GM21423 (cell line): ENCODE results near the gene FNDC3B.

Experiments
- ATAC-seq: cut with Tn5 transposase; IDR thresholded peaks from one replicate; pipeline ENCODE4 v1.9.1; 2021; ENCODE audit warnings: mild to moderate bottlenecking, moderate library complexity; ENCODE audit not compliant: unreplicated experiment

Gene FNDC3B

DNA sequence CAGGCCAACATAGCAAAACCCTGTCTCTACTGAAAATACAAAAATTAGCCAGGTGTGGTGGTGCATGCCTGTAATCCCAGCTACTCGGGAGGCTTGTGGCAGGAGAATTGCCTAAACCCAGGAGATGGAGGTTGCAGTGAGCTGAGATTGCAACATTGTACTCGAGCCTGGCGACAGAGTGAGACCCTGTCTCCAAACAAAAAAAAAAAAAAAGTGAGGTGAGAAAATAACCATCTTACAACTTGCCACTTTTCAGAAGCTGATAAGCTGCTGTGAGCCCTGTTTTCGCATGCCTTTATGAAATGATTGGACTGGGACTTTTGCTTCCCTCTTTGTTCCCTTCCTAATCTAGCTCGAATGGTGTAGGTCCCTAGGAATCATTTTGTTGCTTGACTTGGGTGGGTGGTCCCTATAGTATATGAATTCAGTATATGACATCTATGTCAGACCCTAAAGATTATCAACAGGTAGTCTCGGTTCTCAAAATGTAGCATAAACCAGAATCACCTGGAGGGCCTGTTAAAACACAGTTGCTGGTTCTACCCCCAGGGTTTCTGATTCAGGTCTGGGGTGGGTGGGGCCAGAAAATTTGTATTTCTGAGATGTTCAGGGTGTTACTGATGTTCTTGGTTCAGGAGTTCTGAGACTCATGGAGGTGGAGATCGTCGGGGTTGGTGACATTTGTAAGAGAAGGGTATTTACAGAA is 107.9 kb downstream of the FNDC3B start:
- ATAC-seq = no peak

- ATAC-seq = no peak
Observed at GRCh38 chr3:172148241-172148640, 108.9 kb downstream of the FNDC3B start.

- no peak for ATAC-seq
Observed at GRCh38 chr3:172148702-172149565, 109.6 kb downstream of the FNDC3B start.

- no peak for ATAC-seq
Observed at GRCh38 chr3:172150268-172150667, 110.9 kb downstream of the FNDC3B start.

DNA sequence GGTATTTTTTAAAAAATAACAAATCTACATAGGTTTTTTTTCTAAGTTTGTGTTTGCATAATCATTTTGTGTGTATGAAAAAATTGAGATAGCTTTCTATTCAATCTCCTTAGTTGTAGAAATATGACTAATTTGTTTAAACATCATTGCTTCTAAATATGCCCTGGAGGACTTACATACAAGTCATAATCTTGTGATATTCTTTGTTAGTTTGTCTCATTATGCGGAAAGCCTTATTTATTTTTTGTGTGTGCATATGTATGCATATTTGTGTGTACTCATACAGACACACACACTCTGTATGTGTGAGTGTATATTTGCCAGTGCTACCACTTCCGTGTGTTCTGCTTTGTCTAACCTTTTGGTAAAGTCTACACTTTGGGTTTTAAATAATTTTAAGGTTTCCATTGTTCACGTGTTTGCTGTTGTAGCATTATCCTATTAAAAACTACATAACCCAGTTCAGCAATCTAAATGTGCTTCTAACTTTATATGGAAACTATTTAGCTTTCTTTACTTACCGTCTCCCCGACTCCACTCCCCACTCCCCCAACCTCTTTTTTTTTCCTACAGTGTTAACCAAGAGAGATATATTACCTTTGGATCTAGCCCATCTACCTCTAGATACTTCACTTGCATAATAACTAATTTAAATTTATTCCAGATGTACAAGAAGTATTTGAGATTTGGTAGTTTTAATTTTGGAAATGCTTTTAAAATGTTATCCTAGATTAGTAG is 111.7 kb downstream of the FNDC3B start:
- ATAC-seq = no peak

DNA sequence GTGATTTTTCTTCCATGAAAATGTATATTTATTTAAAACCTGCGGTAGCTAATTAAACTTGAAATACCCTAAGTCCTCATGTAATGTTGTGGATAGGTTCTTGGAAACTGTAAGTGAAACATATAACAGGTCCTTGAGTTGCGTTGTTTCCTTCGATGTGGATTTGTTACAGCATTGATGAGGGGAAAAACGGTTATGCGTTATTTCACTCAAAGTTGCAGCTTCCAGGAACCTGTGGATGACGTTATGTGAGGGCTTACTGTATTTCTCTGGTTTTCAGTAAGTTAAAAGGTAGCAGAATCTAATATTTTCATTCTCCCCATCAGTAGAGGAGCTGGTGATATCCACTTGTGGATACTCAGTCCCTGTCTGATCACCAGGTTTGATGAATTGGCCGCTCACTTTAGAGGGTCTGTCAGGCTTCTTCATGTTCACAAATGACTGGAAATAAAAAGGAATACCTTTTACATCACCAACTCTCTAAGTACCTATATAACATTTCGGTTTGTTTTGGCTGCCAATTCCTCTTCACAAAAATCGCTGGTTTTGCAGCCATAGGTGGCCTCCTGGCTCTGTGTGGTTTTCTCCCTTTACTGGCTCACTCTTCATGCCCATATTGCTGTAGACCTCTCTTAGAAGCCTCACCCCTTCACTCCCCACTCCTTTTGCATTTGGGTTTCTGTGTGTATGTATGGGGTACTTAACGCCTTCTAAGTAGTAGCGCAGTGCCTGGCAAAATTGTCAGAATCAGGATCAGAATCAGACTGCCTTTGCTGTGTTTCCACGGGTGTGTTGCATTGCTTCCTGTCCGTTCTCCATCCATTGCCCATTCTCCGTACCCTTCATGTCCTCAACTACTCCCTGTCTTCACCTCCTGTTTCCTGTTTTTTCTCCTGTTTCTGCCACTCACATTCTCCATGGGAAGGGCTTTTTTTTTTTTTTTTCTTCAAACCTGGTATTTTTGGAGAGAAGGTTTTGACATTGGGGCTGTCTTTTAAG is 112.6 kb downstream of the FNDC3B start:
- ATAC-seq = no peak

GRCh38 chr3:172152874-172153273 is 113.5 kb downstream of the FNDC3B start:
- ATAC-seq = no peak

- peak; percentile 68 for ATAC-seq
Observed at GRCh38 chr3:172153335-172153861, 114.0 kb downstream of the FNDC3B start.

- ATAC-seq = peak; percentile 72
Observed at GRCh38 chr3:172154768-172155664, 115.6 kb downstream of the FNDC3B start.

DNA sequence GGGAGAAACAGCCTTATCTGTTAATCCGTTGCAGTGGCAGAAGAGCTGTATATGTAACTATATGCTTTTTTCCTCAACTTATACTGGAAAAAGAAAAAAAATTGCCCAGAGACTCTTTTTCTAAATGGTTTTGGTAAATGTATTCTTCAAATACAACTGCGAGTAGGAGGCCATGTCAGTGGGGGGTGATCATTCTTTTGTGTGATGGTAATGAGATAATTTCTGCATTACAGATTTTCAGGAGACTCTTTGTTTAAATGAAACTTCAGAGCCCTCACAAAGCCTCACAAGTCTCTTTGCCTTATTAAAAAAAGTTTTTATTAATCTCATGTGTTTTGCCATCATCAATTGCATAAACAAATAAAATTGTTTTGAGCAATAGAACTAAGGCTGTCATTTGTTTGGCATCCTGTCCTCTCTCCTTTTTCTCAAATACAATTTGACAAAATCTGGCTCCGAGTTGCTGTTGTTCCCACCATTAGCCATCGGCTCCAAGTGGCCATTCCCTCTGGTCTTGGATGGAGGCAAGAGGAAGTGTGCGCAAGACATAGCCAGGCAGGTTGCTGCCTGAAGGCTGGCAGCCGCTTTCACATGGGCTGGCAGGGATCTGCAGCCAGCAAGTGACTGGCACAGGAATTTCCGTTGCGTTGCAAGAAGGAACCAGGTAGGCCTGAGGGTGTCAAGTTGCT is 116.7 kb downstream of the FNDC3B start:
- no peak for ATAC-seq

GRCh38 chr3:172156586-172156955 is 117.2 kb downstream of the FNDC3B start:
- no peak for ATAC-seq

DNA sequence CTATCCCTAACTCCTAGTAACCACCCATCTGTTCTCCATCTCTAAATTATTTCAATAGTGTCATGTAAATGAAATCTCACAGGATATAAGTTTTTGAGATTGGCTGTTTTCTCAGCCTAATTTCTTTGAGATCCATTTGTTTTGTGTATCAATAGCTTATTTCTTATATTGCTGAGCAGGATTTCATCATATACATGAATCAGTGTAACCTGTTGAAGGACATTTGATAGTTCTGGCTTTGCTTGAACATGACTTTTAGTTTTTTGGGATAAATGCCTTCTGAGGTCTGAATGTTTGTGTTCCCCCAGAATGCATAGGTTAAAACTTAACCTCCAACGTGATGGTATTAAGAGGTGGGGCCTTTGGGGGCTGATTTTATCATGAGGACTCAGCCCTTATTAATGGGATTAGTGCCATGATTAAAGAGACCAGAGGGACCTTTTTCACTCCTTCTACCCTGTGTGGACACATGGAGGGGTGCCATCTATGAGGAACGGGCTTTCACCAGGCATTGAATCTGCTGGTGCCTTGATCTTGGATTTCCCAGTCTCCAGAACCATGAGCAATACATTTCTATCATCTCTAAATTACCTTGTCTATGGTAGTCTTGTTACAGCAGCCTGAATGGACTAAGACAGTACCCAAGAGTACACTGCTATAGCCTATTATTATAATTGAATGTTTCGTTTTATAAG is 118.3 kb downstream of the FNDC3B start:
- ATAC-seq = no peak

- ATAC-seq = no peak
Observed at GRCh38 chr3:172158741-172159140, 119.4 kb downstream of the FNDC3B start.

DNA sequence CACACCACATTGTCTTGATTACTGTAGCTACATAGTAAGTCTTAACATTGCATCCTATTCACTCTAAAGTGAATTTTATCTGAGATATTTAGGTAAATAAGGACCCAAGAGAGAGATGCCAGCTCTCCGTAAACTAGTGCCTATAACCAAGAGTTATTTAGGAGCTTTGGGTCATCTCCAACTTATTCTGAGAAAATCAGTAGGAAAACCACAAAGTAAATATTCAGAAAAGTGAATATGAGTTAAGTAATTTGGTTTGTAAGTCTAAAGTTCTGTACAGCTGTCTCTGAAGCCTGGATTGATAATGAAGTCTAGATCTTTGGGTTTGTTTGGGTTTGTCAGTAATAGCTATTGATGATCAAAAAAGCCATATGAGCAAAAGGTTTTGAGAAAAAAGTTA is 120.0 kb downstream of the FNDC3B start:
- no peak for ATAC-seq

- ATAC-seq = no peak
Observed at GRCh38 chr3:172159962-172160538, 120.7 kb downstream of the FNDC3B start.

- ATAC-seq = no peak
Observed at GRCh38 chr3:172161133-172161789, 121.9 kb downstream of the FNDC3B start.

- ATAC-seq = no peak
Observed at GRCh38 chr3:172161959-172162358, 122.6 kb downstream of the FNDC3B start.
